WTC11 (cell line): ENCODE measurements around the gene NUP210.

ENCODE experiments used
- CTCF ChIP-seq: fragments of 200-600 bp; IDR thresholded peaks from 2 replicates; pipeline ENCODE4 v1.8.0; 2022; ENCODE audit warnings: antibody characterized with exemption
- IRF2 ChIP-seq: sonication (generic); formaldehyde crosslinking; IDR thresholded peaks from 2 replicates; pipeline ENCODE4 v1.8.0; 2022; ENCODE audit warnings: low read depth, missing genetic modification reagents, borderline replicate concordance
- ZNF423 ChIP-seq: fragments of 250-450 bp; sonication (Bioruptor Pico); IDR thresholded peaks from 2 replicates; pipeline ENCODE4 v2.1.2; 2022; ENCODE audit warnings: mild to moderate bottlenecking, moderate library complexity

- TF ChIP-seq CTCF (no peak), IRF2 (CRISPR knock-in tag) (no peak), ZNF423 (no peak)
These were observed 45.2 kb upstream of the NUP210 start for GRCh38 chr3:13465236-13465873.
